Osteoblast (primary cell): ENCODE measurements around the gene H2BK1. TPM values are rescaled to one million over a fixed set of nuclear protein-coding genes. Genes with fewer than 3 reads are reported as not detected.

ENCODE experiments used
- DNase-seq: peaks from one replicate; pipeline ENCODE4 v3.0.0; 2011; ENCODE audit warnings: low spot score, mixed read lengths; ENCODE audit not compliant: insufficient read length; ENCODE audit errors: missing footprints
- H2AFZ ChIP-seq: 2 replicates; pipeline ENCODE4 v1.6.0; 2011; ENCODE audit warnings: mild to moderate bottlenecking, low read length
- H3K27ac ChIP-seq: 2 replicates; pipeline ENCODE4 v1.5.1; 2011; ENCODE audit warnings: mild to moderate bottlenecking, low read depth, low read length, moderate library complexity
- H3K27me3 ChIP-seq: 2 replicates; pipeline ENCODE4 v1.6.0; 2012; ENCODE audit warnings: mild to moderate bottlenecking, control low read depth, inconsistent platforms, low read length, moderate library complexity; ENCODE audit not compliant: insufficient read depth
- H3K36me3 ChIP-seq: 2 replicates; pipeline ENCODE4 v1.5.1; 2011; ENCODE audit warnings: mild to moderate bottlenecking, low read length, control low read depth, moderate library complexity; ENCODE audit not compliant: insufficient read depth
- H3K4me1 ChIP-seq: 2 replicates; pipeline ENCODE4 v1.5.1; 2011; ENCODE audit warnings: mild to moderate bottlenecking, low read length, control low read depth, moderate library complexity; ENCODE audit not compliant: insufficient read depth
- H3K4me2 ChIP-seq: 2 replicates; pipeline ENCODE4 v1.6.0; 2011; ENCODE audit warnings: mild to moderate bottlenecking, low read length; ENCODE audit not compliant: insufficient read depth
- H3K4me3 ChIP-seq: fragments of 200-600 bp; sonication (generic); 3 replicates; pipeline ENCODE4 v1.5.1; 2012; ENCODE audit warnings: mild to moderate bottlenecking, low read length, inconsistent platforms; ENCODE audit not compliant: insufficient read depth
- H3K79me2 ChIP-seq: 2 replicates; pipeline ENCODE4 v1.6.0; 2012; ENCODE audit warnings: mild to moderate bottlenecking, low read length, control low read depth, inconsistent platforms; ENCODE audit not compliant: insufficient read depth
- H3K9me3 ChIP-seq: 2 replicates; pipeline ENCODE4 v1.5.1; 2011; ENCODE audit warnings: low read depth, low read length, control low read depth
- H4K20me1 ChIP-seq: 2 replicates; pipeline ENCODE4 v1.6.0; 2012; ENCODE audit warnings: mild to moderate bottlenecking, low read length, control low read depth; ENCODE audit not compliant: insufficient read depth
- total RNA-seq: library from RNA; depleted of rRNA; stranded (reverse); fragments of >200 nt; gene quantifications from 2 replicates; pipeline ENCODE4 v1.2.3, GENCODE V29; 2012
- TF ChIP-seq, protein P1 (sequence below): IDR thresholded peaks from 2 replicates; pipeline ENCODE4 v1.5.1; 2011; ENCODE audit warnings: mild to moderate bottlenecking, low read depth, low read length, moderate library complexity; ENCODE audit errors: extremely low read depth

H2BK1 gene
- total RNA-seq, 1 donor, result not detected

- Histone ChIP-seq H3K9me3 (no peaks in the 10 kb centered on the region), H3K4me3 (no peak overlapping the region), H3K27me3 (peaks cover 60% of the 10 kb centered on the region), H3K27ac (no peak overlapping the region), H3K4me1 (no peaks in the 10 kb centered on the region), H3K4me2 (no peak overlapping the region), H3K36me3 (no peaks in the 10 kb centered on the region), H4K20me1 (peaks cover 3% of the 10 kb centered on the region), H2AFZ (no peak overlapping the region), H3K79me2 (no peaks in the 10 kb centered on the region)
- no peak for DNase-seq
- TF ChIP-seq, protein P1, sequence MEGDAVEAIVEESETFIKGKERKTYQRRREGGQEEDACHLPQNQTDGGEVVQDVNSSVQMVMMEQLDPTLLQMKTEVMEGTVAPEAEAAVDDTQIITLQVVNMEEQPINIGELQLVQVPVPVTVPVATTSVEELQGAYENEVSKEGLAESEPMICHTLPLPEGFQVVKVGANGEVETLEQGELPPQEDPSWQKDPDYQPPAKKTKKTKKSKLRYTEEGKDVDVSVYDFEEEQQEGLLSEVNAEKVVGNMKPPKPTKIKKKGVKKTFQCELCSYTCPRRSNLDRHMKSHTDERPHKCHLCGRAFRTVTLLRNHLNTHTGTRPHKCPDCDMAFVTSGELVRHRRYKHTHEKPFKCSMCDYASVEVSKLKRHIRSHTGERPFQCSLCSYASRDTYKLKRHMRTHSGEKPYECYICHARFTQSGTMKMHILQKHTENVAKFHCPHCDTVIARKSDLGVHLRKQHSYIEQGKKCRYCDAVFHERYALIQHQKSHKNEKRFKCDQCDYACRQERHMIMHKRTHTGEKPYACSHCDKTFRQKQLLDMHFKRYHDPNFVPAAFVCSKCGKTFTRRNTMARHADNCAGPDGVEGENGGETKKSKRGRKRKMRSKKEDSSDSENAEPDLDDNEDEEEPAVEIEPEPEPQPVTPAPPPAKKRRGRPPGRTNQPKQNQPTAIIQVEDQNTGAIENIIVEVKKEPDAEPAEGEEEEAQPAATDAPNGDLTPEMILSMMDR, result no peak
Observed at GRCh38 chr7:151176401-151176800, 33.9 kb downstream of the H2BK1 start.

DNA sequence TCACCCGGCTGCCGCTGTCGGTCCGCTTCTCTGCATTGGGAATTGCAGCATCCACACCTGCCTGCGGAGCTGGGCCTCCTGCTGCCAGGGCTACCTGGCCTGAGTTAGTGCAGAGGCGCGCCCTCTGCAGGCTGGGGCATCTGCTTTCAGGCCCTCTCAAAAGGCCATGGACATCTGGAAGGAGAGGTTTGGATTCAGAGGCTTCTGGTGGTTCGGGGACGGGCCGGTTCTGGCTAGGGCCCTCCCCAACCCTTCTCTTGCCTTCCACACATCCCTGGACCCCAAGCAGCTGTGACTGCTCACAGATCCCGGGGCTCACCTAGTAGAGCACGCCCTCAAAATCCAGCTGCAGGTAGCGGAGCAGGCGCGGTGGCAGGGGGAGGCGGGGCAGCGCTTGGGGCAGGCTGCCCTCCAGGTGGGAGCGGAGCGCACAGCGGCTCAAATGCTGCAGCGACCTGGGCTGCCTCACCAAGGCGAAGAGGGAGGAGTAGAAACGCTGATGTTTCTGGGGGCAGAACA lies 34.4 kb downstream of the H2BK1 start:
- TF ChIP-seq, protein P1, result no peak
- DNase-seq, result no peak
- peaks cover 3% of the 10 kb centered on the region for H4K20me1 ChIP-seq
- no peaks in the 10 kb centered on the region for H3K36me3 ChIP-seq
- no peaks in the 10 kb centered on the region for H3K79me2 ChIP-seq
- H3K4me3 ChIP-seq, result no peak overlapping the region
- H3K27me3 ChIP-seq, result peaks cover 64% of the 10 kb centered on the region
- no peak overlapping the region for H2AFZ ChIP-seq
- no peaks in the 10 kb centered on the region for H3K4me1 ChIP-seq
- no peak overlapping the region for H3K27ac ChIP-seq
- no peak overlapping the region for H3K4me2 ChIP-seq
- H3K9me3 ChIP-seq, result no peaks in the 10 kb centered on the region

GRCh38 chr7:151175047-151175792 lies 35.1 kb downstream of the H2BK1 start:
- Histone ChIP-seq H2AFZ (no peak overlapping the region), H3K79me2 (no peaks in the 10 kb centered on the region), H4K20me1 (peaks cover 3% of the 10 kb centered on the region), H3K4me2 (no peak overlapping the region), H3K4me3 (no peak overlapping the region), H3K27ac (no peak overlapping the region), H3K27me3 (peaks cover 66% of the 10 kb centered on the region), H3K36me3 (no peaks in the 10 kb centered on the region), H3K9me3 (no peaks in the 10 kb centered on the region), H3K4me1 (no peaks in the 10 kb centered on the region)
- no peak for DNase-seq
- TF ChIP-seq, protein P1, result no peak

DNA sequence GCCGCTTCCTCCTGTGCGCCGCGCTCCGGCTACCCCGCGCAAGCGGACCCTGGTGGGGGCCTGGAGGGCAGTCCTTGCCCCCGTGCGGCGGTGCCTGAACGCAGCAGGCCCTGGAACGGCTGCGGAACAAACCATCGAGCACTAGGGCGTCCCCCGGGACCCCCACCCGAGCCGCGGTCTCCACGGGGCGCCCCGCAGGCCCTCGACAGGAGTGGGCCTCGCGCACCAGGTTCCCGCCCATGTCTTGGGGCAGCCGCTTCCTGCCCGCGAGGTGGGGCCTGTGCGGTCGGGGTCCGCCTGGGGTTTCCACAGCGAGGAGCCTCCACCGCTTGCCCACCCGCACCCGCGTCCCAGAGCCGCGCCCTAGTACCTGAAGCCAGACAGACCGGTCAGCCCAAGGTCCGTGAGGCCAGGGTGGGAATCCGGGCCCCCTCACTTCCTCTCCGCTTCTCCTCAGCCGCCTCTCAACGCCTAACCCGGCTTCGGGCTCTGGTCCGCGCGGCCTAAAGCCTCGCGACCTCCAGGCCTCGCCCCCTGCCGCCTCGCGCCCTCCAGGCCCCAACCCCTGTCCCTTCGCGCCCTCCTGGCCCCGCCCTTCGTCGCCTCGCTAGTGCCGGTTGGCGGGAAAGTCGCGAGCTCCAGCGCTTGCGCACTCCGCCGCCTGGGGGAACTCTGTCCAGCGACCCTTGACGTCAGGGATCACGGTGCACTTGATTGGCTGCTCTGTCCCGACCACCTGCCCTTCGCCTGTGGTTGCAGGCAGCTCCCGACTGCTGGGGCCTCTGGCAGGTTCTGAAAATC lies 35.8 kb downstream of the H2BK1 start:
- peaks cover 67% of the 10 kb centered on the region for H3K27me3 ChIP-seq
- no peak overlapping the region for H3K4me2 ChIP-seq
- peaks cover 3% of the 10 kb centered on the region for H4K20me1 ChIP-seq
- H3K9me3 ChIP-seq, result no peaks in the 10 kb centered on the region
- H3K4me1 ChIP-seq, result no peaks in the 10 kb centered on the region
- peak; percentile 86 for DNase-seq
- no peaks in the 10 kb centered on the region for H3K36me3 ChIP-seq
- TF ChIP-seq, protein P1, result no peak
- no peak overlapping the region for H2AFZ ChIP-seq
- H3K4me3 ChIP-seq, result no peak overlapping the region
- no peak overlapping the region for H3K27ac ChIP-seq
- H3K79me2 ChIP-seq, result no peaks in the 10 kb centered on the region
